Kidney glomerular epithelial cell (primary cell): ENCODE data around the gene RNF20.

Experiments
- DNase-seq: peaks from one replicate; lab custom pipeline; 2025; lab: John Stamatoyannopoulos, UW

The RNF20 gene

GRCh38 chr9:101587332-101588043 lies 53.8 kb downstream of the RNF20 start:
- no peak for DNase-seq

GRCh38 chr9:101590074-101590473 lies 56.4 kb downstream of the RNF20 start:
- peak; percentile 49 for DNase-seq

- DNase-seq: no peak
These were observed 57.2 kb downstream of the RNF20 start for GRCh38 chr9:101590901-101591300.

GRCh38 chr9:101591787-101592446 lies 58.3 kb downstream of the RNF20 start:
- DNase-seq: no peak

- DNase-seq: no peak
These were observed 59.1 kb downstream of the RNF20 start for GRCh38 chr9:101592788-101593187.

GRCh38 chr9:101593345-101593744 lies 59.7 kb downstream of the RNF20 start:
- no peak for DNase-seq

GRCh38 chr9:101594796-101595195 lies 61.1 kb downstream of the RNF20 start, which contains the start of gene PPP3R2:
PPP3R2 (minus strand) TSS chr9:101594969; CDS start chr9:101594921, 48 bp downstream.
- DNase-seq: no peak

GRCh38 chr9:101601904-101602765 lies 68.5 kb downstream of the RNF20 start:
- DNase-seq: peak; percentile 36

GRCh38 chr9:101604296-101604695 lies 70.6 kb downstream of the RNF20 start:
- no peak for DNase-seq

- no peak for DNase-seq
These were observed 71.9 kb downstream of the RNF20 start for GRCh38 chr9:101605547-101605946.
